ENCODE results near the gene TBX3. TPM values are rescaled to one million over a fixed set of nuclear protein-coding genes. Genes with fewer than 3 reads are reported as not detected.
A peak's percentile ranks its signal among the peaks of the same experiment; 100 is the strongest.

TBX3 gene
- total RNA-seq, 2 donors from 2014 or later = 6.1 to 16.1 TPM

DNA sequence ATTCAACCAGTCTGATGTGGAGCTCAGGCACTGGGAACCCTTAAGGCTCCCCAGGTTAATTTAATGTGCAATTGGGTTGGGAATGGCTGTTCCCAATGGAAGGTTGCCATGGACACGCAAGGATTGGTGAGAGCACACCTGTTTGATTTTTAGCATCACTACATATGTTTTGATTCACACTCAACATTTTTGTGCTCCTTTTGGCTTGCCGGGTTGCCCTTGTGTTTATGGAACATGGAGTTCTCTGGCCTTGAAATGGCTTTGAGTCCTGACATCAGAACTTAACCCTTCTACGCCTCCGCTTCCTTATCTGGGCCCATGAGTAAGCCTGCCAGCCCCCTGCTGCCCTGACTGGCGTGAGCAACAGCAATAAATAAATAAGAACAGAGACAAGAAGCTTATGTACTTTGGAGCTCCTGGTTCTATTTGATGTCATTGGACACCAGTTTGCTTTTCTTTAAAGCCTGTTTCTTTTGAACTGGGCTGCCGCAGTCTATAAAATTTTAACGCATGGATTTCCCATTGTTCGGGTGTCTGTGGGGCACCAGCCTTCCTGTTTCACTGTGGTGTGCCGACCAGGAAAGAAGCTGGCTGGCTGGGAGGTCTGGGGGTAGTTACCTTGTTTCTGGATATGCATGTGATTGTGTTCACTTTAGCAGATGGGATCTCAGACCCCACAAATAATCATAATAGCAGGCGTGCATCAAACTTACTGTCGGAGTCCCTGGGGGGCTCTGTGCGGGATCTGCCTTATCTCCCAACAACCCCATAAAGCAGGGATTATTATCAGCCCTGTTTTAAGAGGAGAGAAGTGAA lies 27.8 kb downstream of the TBX3 start:
- no peak for DNase-seq (ENCODE audit: low spot score)
- Histone ChIP-seq H3K27ac (no peak overlapping the region), H3K36me3 (no peaks in the 10 kb centered on the region), H3K4me3 (no peak overlapping the region), H3K27me3 (no peaks in the 10 kb centered on the region), H3K4me1 (no peaks in the 10 kb centered on the region), H3K9me3 (no peaks in the 10 kb centered on the region)
- TF ChIP-seq, protein P1, sequence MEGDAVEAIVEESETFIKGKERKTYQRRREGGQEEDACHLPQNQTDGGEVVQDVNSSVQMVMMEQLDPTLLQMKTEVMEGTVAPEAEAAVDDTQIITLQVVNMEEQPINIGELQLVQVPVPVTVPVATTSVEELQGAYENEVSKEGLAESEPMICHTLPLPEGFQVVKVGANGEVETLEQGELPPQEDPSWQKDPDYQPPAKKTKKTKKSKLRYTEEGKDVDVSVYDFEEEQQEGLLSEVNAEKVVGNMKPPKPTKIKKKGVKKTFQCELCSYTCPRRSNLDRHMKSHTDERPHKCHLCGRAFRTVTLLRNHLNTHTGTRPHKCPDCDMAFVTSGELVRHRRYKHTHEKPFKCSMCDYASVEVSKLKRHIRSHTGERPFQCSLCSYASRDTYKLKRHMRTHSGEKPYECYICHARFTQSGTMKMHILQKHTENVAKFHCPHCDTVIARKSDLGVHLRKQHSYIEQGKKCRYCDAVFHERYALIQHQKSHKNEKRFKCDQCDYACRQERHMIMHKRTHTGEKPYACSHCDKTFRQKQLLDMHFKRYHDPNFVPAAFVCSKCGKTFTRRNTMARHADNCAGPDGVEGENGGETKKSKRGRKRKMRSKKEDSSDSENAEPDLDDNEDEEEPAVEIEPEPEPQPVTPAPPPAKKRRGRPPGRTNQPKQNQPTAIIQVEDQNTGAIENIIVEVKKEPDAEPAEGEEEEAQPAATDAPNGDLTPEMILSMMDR (IDR thresholded peaks at IDR 0.05) = no peak

DNA sequence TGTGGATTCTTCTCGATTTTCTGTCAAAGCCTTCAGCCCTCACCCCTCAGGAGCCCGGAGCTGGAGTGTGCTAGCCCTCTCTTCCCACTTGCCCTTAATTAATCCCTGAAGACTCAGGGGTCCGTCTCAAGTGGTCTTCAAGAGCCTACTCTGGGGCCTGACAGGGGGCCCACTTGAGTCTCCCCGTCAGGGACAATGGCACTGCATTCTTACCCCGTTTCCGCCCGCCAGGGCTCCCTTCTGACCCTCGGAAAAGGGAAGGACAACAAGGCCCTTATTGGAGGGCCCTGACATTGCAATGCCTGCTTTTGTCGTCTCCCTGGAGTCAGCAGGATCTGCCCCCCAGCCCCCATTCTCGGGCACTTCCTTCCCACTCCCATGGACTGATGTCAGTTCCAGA lies 34.4 kb downstream of the TBX3 start:
- Histone ChIP-seq H3K9me3 (no peaks in the 10 kb centered on the region), H3K27ac (no peak overlapping the region), H3K27me3 (no peaks in the 10 kb centered on the region), H3K4me3 (no peak overlapping the region), H3K36me3 (no peaks in the 10 kb centered on the region), H3K4me1 (no peaks in the 10 kb centered on the region)
- DNase-seq (ENCODE audit: low spot score) = no peak
- TF ChIP-seq, protein P1 (IDR thresholded peaks at IDR 0.05) = no peak

DNA sequence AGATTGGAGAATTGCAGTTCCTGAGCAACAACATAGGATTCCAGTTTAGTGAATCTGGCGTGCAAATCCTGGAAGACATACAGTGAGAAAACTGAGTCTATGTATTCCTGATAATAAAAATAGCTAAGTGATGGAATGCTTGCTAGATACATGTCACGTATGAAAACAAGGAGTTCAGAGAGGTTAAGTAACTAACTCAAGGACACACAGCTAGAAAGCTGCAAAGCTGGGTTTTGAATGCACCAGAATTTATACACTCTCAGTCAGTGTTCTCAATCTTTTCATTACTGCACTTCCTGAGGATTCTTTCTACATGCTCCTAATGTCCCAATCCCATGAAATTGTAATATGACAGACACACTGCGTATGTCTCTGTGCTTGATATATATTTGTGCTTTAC lies 35.3 kb downstream of the TBX3 start:
- Histone ChIP-seq H3K27ac (no peak overlapping the region), H3K4me3 (no peak overlapping the region), H3K36me3 (no peaks in the 10 kb centered on the region), H3K27me3 (no peaks in the 10 kb centered on the region), H3K4me1 (no peaks in the 10 kb centered on the region), H3K9me3 (no peaks in the 10 kb centered on the region)
- TF ChIP-seq, protein P1 (IDR thresholded peaks at IDR 0.05) = no peak
- no peak for DNase-seq (ENCODE audit: low spot score)

DNA sequence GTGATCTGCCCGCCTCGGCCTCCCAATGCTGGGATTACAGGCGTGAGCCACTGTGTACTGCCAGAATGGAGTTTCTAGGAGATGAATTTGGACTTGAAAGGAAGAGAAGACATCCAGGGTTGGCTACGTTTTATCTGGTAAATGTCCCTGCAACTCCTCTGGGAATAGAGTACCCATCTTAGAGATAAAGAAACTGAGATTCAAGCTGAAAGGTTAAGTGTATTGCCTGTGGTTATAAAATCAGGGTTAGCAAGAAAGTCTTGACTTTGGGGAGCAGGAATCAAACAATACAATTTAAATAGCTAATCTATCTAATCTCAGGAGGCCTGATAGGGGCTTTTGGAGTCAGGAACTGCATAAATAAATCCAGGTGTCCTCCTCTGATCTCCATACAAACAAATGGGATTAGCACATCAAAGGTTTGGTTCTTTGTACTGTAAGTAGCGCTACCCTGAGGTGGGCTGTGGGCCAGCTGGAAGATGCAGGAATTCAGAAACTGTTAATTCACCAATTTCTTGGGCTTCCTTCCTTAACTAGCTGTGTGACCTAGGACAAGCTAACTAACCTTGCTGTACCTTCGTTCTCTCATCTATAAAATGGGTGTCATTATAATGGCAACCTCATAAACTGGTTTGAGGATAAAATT lies 45.1 kb downstream of the TBX3 start:
- TF ChIP-seq, protein P1 (IDR thresholded peaks at IDR 0.05) = no peak
- Histone ChIP-seq H3K36me3 (no peaks in the 10 kb centered on the region), H3K4me3 (no peak overlapping the region), H3K9me3 (no peaks in the 10 kb centered on the region), H3K27me3 (no peaks in the 10 kb centered on the region), H3K27ac (no peak overlapping the region), H3K4me1 (no peaks in the 10 kb centered on the region)
- DNase-seq (ENCODE audit: low spot score) = no peak

DNA sequence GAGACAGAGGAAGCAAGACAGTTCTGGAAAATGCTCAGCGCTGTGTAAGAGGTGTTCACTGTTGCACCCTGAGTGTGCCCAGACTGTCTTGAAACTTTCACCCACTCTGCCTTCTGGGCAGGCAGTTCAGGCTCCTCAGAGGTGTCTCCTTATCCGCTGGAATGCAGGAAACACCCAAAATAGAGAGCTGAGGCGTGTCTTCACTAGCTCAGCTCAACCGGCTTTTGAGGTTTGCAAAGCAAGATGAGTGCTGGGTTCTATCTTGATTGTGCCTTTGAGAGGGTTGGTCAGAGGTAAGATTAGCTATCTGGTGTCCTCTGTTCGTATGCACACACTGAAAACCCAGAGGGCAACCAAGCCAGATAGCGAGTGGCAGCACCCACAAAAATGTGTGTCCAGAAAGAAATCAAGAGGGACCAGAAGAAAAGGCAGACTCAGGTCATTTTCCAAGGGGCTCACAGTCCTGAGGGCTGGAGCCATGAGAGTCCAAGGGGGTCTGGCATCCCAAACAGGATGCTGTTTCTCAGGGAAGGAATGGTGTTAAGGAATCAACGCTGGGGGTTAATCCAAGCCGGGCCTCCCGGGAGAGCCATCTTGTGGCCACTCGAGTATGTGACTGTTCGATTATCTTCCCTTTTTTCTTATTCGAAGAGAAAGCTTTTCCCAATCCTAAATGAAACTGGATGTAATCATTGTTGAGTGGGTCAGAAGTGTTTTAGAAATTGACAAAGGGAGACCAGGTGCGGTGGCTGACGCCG lies 47.1 kb downstream of the TBX3 start:
- no peak overlapping the region for H3K4me3 ChIP-seq
- H3K4me1 ChIP-seq = no peaks in the 10 kb centered on the region
- TF ChIP-seq, protein P1 (IDR thresholded peaks at IDR 0.05) = peak in 1 of 2 donors; percentile 48
- no peak overlapping the region for H3K27ac ChIP-seq
- H3K36me3 ChIP-seq = no peaks in the 10 kb centered on the region
- no peaks in the 10 kb centered on the region for H3K9me3 ChIP-seq
- no peaks in the 10 kb centered on the region for H3K27me3 ChIP-seq
- no peak for DNase-seq (ENCODE audit: low spot score)
